GM12891 (cell line): ENCODE data around the gene TLK1.

Experiments
- POLR2A ChIP-seq: IDR thresholded peaks from 2 replicates; pipeline ENCODE4 v1.6.1; 2011; ENCODE audit warnings: low read depth, low read length, control low read depth
- POLR2AphosphoS5 ChIP-seq: IDR thresholded peaks from 2 replicates; pipeline ENCODE4 v1.6.1; 2011; ENCODE audit warnings: low read depth, low read length, control low read depth
- POU2F2 ChIP-seq: IDR thresholded peaks from 2 replicates; pipeline ENCODE4 v1.6.1; 2011; ENCODE audit warnings: low read depth, mild to moderate bottlenecking, control low read depth, low read length, moderate library complexity
- SPI1 ChIP-seq: IDR thresholded peaks from 2 replicates; pipeline ENCODE4 v1.6.1; 2011; ENCODE audit warnings: low read depth, low read length, control low read depth
- TAF1 ChIP-seq: IDR thresholded peaks from 2 replicates; pipeline ENCODE4 v1.6.1; 2011; ENCODE audit warnings: low read depth, low read length, control low read depth

DNA sequence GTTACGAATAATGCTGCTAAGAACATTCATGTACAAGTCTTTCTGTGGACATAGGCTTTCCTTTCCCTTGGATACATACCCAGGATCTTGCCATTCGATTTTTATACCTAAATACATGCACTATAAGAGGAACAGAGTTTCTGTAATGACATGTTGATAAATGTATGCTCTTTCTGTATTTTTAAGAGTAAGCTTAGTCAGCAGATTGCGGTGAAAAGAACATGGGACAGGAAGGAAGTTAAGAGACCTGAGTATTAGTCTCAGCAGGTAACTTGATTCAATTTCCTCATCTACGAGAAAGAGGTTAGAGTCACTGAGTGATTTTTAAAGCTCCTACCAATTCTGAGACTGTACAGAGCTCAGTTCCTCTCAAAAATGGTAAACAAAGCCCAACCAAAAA lies 2.6 kb upstream of the TLK1 start:
- TF ChIP-seq POU2F2 (no peak), POLR2AphosphoS5 (no peak), TAF1 (no peak), POLR2A (no peak), SPI1 (peak; percentile 41; the same call in 1 of the 2 replicates)
